Medulla oblongata (tissue), 1 donor: ENCODE data around the gene PDE4D.
"Not testable (repeated sequence)": the region's sequence is repeated elsewhere in the genome, so short reads cannot be mapped to it uniquely, and the experiment has no call there.

Experiments used
- DNase-seq: peaks from one replicate; pipeline ENCODE4 v3.0.0-alpha.2; 2015; ENCODE audit errors: extremely low spot score

The PDE4D gene

DNA sequence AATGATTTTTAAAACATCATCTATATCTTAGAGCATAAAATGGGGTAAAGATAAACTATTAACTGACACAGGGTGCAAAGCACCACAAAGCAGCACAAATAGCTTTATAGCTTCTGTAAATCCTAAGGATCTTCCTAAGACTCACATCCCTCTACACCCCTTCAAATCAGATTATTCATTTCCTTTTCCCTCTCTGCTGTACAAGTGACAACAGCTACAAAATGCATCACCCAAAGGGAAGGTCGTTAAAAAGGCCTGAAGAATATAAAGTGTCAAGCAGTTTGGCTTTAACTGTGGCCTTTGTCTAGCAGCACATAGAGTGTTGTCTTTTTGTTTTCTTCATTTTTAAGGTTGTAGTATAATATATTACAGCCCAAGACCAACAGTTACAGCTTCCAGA is 422.1 kb downstream of the PDE4D start:
- no peak for DNase-seq

GRCh38 chr5:59467969-59468368 is 425.6 kb downstream of the PDE4D start:
- DNase-seq: no peak

GRCh38 chr5:59466271-59466670 is 427.3 kb downstream of the PDE4D start:
- DNase-seq: no peak

GRCh38 chr5:59464969-59465368 is 428.6 kb downstream of the PDE4D start:
- DNase-seq: no peak

GRCh38 chr5:59463618-59464166 is 429.8 kb downstream of the PDE4D start:
- not testable (repeated sequence) for DNase-seq

DNA sequence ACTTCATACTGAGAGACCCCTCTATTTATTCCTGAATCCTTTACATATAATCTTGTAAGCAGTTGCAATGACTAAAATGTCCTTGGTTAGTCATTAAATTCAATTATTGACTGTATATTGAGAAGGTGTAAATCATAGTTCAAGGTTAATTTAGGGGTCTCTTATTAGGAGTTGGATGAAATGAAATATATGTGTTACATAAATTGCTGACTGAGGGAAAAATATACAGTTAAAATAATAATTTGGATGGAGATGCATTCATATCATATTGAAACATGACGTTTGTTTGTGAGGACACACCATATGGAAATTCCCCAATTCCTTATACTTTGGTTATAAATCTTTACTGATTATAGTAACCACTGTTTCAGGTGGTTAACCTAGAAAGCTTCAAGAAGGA is 430.6 kb downstream of the PDE4D start:
- DNase-seq: no peak

DNA sequence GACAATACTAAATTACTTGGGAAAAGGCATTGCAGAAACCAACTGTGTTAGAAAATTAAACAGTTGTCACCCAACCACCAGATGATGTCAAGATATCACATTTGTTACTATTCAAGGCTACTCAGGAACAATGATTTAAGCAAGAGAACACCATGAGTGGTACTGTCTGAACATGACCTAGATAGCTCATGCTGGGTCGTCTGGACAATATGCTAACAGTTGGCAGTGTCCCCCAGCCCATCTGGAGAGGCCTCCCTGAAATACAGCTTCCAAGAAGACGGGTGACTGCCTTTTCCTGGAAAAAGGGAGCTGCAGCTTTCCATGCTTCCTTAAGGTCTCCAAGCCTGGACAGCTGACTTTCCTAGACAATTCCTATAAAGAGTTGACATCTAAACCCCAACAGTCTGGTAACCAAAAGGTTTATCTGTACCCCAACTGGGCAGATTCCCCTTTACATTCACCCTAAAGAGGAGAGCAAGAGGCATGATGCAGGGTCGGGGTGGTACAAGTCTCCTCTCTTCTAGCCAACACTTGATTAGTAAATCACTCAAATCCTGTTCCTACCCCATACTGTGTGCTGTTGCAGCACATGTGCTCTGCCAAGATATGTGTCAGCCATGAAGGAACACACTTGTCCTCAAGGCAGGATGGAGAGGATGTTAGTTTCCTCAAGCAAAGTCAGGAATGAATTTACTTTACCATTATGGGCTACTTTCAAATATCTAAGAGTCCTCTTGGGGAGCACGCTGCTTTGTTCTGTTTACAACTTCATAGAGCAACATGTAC is 433.0 kb downstream of the PDE4D start:
- no peak for DNase-seq

- no peak for DNase-seq
These were observed 434.4 kb downstream of the PDE4D start for GRCh38 chr5:59458966-59459729.

DNA sequence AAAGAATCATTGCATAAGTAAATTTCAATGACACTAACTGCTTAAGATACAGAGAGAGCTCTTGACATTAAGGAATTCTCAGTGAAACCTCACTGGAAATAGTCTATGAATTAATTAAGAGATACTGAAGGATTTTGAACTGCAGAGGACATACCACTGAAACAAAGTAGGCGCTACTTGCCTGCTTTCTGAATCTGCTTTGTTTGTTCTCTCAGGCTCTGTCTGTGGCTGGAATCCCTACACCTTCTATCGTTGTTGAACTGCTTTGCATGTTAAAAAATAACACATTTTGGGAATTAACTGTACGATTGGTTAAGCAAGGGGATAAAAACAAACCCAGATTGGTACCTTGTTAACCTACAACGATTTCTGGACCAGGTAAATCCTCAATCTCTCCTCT is 435.2 kb downstream of the PDE4D start:
- DNase-seq: no peak

DNA sequence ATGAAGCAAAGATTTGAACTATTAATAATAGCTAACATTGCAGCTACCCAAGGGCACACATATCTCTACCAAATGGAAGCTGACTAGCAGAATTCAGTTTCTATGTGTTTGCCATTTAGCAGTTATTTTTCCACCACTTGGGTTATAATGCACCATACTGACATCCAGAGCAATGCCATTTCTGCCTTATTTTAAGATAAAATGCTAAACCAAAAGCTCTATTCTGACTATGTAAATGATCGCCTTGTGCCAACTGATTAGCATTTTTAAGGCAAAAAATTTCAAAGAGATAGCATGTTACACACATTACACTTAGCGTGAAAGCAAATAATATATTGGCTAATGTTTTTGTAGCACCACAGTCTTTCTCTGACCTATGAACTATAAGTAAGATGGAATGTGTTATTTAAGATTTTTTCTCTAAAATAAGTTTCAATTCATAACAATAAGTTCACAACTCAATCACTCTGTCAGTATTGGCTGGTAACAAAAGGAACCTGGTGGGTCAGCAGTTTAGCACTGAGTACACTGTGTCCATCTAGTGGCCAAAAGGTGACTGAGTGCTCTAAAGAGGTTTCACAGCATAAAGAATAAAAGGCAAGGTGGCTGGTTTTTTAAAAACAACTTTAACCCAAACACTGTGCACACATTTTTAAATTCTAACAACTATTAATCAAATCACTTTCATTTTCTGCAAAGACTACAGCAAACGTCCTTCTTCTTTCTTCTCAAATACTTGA is 443.5 kb downstream of the PDE4D start:
- DNase-seq: no peak

DNA sequence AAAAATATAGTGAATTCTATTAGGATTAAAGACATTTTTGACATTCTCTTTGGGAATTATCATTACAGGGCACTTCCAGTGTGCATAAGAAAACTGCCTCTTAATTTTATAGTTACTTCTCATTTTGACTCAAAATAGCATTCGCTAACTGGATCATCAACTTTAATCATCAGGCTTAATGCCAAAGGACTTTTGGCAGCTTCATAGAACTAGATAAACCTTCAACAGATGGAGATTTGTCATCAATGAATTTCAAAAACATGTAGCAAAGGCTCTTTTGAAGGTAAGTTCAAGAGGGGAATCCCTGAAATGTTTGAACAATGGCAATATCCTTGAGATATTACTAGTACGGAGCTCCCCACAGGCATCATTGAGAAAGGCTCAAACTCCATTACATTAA is 447.2 kb downstream of the PDE4D start:
- DNase-seq: no peak

- DNase-seq: no peak
These were observed 447.8 kb downstream of the PDE4D start for GRCh38 chr5:59445741-59446140.

GRCh38 chr5:59439303-59439702 is 454.2 kb downstream of the PDE4D start:
- no peak for DNase-seq

GRCh38 chr5:59437176-59437575 is 456.4 kb downstream of the PDE4D start:
- no peak for DNase-seq

DNA sequence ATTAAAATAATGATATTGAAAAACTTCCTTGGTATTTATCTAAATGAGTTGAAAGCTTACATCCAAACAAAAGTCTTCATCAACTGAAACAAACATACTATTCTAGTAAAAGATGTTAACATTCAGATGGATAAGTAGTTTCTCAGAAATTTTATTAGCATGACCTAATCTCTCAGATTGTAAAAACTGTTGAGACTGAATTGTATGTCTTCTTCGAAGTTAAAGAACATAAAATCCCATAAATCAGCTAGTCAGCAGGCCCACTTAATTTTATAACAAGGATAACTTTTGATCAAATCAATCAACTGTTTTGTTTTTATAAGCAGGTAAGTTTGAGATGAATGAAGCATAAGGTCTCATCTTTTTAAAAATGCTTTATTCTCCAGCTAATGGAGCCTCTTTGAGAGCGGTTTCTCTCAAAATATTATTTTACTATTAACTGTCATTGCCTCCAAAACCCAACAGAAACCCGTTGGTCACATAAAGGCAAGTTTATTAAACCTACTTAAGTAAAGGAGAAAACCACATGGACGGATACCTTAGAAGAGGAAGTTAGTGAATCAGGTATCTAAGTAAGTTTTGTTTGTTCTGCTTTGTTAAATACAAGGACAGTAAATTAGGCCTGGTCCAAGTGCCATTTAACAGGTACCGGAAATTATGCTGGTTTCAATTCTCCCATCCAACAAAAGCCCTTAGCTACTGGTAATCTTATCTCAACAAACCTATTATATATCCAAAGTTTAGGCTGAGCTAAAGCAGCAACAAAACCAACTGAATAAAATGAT is 457.0 kb downstream of the PDE4D start:
- no peak for DNase-seq

DNA sequence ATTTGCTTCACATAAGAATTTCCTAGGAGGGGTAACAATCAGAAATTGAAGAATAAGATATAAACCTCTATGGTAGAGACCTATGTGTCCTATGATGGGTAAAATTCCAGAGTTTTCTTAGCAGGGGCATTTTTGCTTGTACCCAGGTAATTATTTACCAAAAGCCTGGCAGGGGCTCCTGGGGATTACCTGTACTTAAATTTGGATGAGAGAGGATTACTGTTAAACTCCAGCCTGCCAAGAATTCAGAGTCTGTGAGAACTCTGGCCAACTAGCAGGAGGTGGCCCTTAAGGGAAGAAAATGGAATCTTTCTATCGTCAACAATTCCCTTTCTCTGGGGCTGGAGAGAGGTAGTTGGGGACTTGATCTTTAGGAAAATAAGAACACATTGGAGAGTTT is 460.4 kb downstream of the PDE4D start:
- no peak for DNase-seq

- DNase-seq: no peak
These were observed 463.4 kb downstream of the PDE4D start for GRCh38 chr5:59430066-59430685.

- DNase-seq: no peak
These were observed 465.1 kb downstream of the PDE4D start for GRCh38 chr5:59428391-59428790.

GRCh38 chr5:59424515-59424914 is 469.0 kb downstream of the PDE4D start:
- DNase-seq: no peak

GRCh38 chr5:59423021-59423420 is 470.5 kb downstream of the PDE4D start:
- no peak for DNase-seq
